Activated CD4-positive, alpha-beta memory T cell treated with anti-CD3 and anti-CD28 coated beads, Interleukin-2, amount 10 ng/mL, durations not matched to agents 7 days and 5 days (primary cell): Measurements from ENCODE around the gene HECTD3. TPM values are rescaled to one million over a fixed set of nuclear protein-coding genes. Genes with fewer than 3 reads are reported as not detected.

ENCODE experiments used
- CTCF ChIA-PET: fragments of 350-600 bp; sonication (Branson Sonifier 250); formaldehyde crosslinking; loops from one replicate; lab custom pipeline; 2021; ENCODE audit warnings: antibody characterized with exemption, inconsistent platforms; lab: Charles Lee
- POLR2A ChIA-PET: fragments of 350-600 bp; sonication (Branson Sonifier 250); formaldehyde crosslinking; loops from one replicate; lab custom pipeline; 2021; ENCODE audit warnings: antibody characterized with exemption; lab: Charles Lee
- DNase-seq: peaks from one replicate; pipeline ENCODE4 v3.0.0-alpha.2; 2020
- H3K27ac Mint-ChIP-seq: one replicate; pipeline ENCODE4 v1.8.0; 2021; ENCODE audit warnings: mild to moderate bottlenecking, mixed read lengths
- H3K27me3 Mint-ChIP-seq: one replicate; pipeline ENCODE4 v1.8.0; 2021; ENCODE audit warnings: mixed read lengths
- H3K36me3 Mint-ChIP-seq: one replicate; pipeline ENCODE4 v1.8.0; 2021; ENCODE audit warnings: low read depth, mixed read lengths
- H3K4me1 Mint-ChIP-seq: one replicate; pipeline ENCODE4 v1.8.0; 2021; ENCODE audit warnings: mixed read lengths
- H3K4me3 Mint-ChIP-seq: one replicate; pipeline ENCODE4 v1.8.0; 2021; ENCODE audit warnings: mild to moderate bottlenecking, mixed read lengths
- H3K9me3 Mint-ChIP-seq: one replicate; pipeline ENCODE4 v1.8.0; 2021; ENCODE audit warnings: mixed read lengths
- total RNA-seq, 2 experiments: library from RNA; stranded (reverse); gene quantifications; one replicate each; pipeline ENCODE4 v1.2.3, GENCODE V29; 2021

Gene HECTD3
- total RNA-seq, 2 experiments from 2014 or later, result 40.3 to 43.5 TPM

GRCh38 chr1:45011837-45012638 lies 914 bp upstream of the HECTD3 start, which contains the start of gene UROD:
Gene UROD, plus strand, starts transcription at chr1:45012254. Its CDS starts 12 bp downstream, at chr1:45012266.
- Mint-ChIP-seq H3K36me3 (peaks cover 25% of the 10 kb centered on the region), H3K9me3 (no peaks in the 10 kb centered on the region), H3K4me3 (peak within 1 kb of the TSS; percentile 81), H3K27me3 (no peaks in the 10 kb centered on the region), H3K4me1 (peaks cover 47% of the 10 kb centered on the region), H3K27ac (peak within 1 kb of the TSS; percentile 85)
- CTCF ChIA-PET, result interaction anchor here (0.8 to 12.8 kb wide), 19 partner anchors 21 to 488 kb away, joined by 3 to 331 read pairs (median 12); partner anchors contain the start of genes CCDC163, EIF2B3, MMACHC and MUTYH
- POLR2A ChIA-PET, result interaction anchor here (0.8 to 5.8 kb wide), 42 partner anchors 9 to 677 kb away, joined by 3 to 76 read pairs (median 4); partner anchors contain the start of genes AKR1A1, ARMH1, BTBD19 and DYNLT4
- DNase-seq, result peak; percentile 94

GRCh38 chr1:45009956-45010854 lies 919 bp downstream of the HECTD3 start:
- ChIA-PET POLR2A (interaction anchor here (0.6 to 5.8 kb wide), 34 partner anchors 10 to 574 kb away, joined by 3 to 76 read pairs (median 6); partner anchors contain the start of genes BEST4, BTBD19, DYNLT4 and EIF2B3), CTCF (interaction anchor here (0.7 to 12.8 kb wide), 17 partner anchors 8 to 490 kb away, joined by 3 to 331 read pairs (median 15); partner anchors contain the start of genes CCDC163, EIF2B3, MMACHC and MUTYH)
- Mint-ChIP-seq H3K9me3 (no peaks in the 10 kb centered on the region), H3K4me1 (peaks cover 47% of the 10 kb centered on the region), H3K36me3 (peaks cover 39% of the 10 kb centered on the region), H3K4me3 (peak overlapping the region; percentile 81), H3K27ac (peak overlapping the region; percentile 52), H3K27me3 (no peaks in the 10 kb centered on the region)
- peak; percentile 35 for DNase-seq

GRCh38 chr1:45009296-45009865 lies 1.7 kb downstream of the HECTD3 start:
- no peak for DNase-seq

GRCh38 chr1:45008516-45008915 lies 2.6 kb downstream of the HECTD3 start:
- ChIA-PET CTCF (no interaction called here), POLR2A (interaction anchor here (1.5 kb wide), 1 partner anchor 287 kb away, joined by 3 read pairs; no protein-coding TSS in a partner anchor)
- no peak overlapping the region for H3K4me3 Mint-ChIP-seq
- no peaks in the 10 kb centered on the region for H3K27me3 Mint-ChIP-seq
- DNase-seq, result no peak
- no peaks in the 10 kb centered on the region for H3K9me3 Mint-ChIP-seq
- no peak overlapping the region for H3K27ac Mint-ChIP-seq
- peaks cover 35% of the 10 kb centered on the region for H3K4me1 Mint-ChIP-seq
- H3K36me3 Mint-ChIP-seq, result peaks cover 43% of the 10 kb centered on the region

More at GRCh38 chr1:45009296-45009865, 1.7 kb downstream of the HECTD3 start:
- Mint-ChIP-seq H3K4me3 (peak overlapping the region; percentile 81), H3K36me3 (peaks cover 43% of the 10 kb centered on the region), H3K27ac (no peak overlapping the region), H3K9me3 (no peaks in the 10 kb centered on the region), H3K27me3 (no peaks in the 10 kb centered on the region), H3K4me1 (peaks cover 43% of the 10 kb centered on the region)
- ChIA-PET POLR2A (interaction anchor here (0.9 to 5.8 kb wide), 14 partner anchors 23 to 575 kb away, joined by 3 to 76 read pairs (median 31); partner anchors contain the start of genes EIF2B3, HPDL, MUTYH and NASP), CTCF (interaction anchor here (3.4 to 12.8 kb wide), 4 partner anchors 23 to 293 kb away, joined by 16 to 331 read pairs (median 22); partner anchors contain the start of genes EIF2B3 and PLK3)

GRCh38 chr1:45008076-45008475 lies 3.0 kb downstream of the HECTD3 start:
- CTCF ChIA-PET, result no interaction called here
- Mint-ChIP-seq H3K27me3 (no peaks in the 10 kb centered on the region), H3K4me3 (no peak overlapping the region), H3K27ac (no peak overlapping the region), H3K4me1 (peaks cover 30% of the 10 kb centered on the region), H3K9me3 (no peaks in the 10 kb centered on the region), H3K36me3 (peaks cover 47% of the 10 kb centered on the region)
- POLR2A ChIA-PET, result interaction anchor here (1.5 kb wide), 1 partner anchor 286 kb away, joined by 3 read pairs; no protein-coding TSS in a partner anchor
- no peak for DNase-seq

- POLR2A ChIA-PET, result no interaction called here
- CTCF ChIA-PET, result no interaction called here
- H3K4me3 Mint-ChIP-seq, result no peak overlapping the region
- no peak for DNase-seq
- no peaks in the 10 kb centered on the region for H3K9me3 Mint-ChIP-seq
- H3K27ac Mint-ChIP-seq, result no peak overlapping the region
- peaks cover 24% of the 10 kb centered on the region for H3K4me1 Mint-ChIP-seq
- H3K36me3 Mint-ChIP-seq, result peaks cover 54% of the 10 kb centered on the region
- H3K27me3 Mint-ChIP-seq, result no peaks in the 10 kb centered on the region
These were observed 3.8 kb downstream of the HECTD3 start for GRCh38 chr1:45007311-45007710.

GRCh38 chr1:45005761-45006160 lies 5.4 kb downstream of the HECTD3 start:
- Mint-ChIP-seq H3K27ac (no peak overlapping the region), H3K36me3 (peaks cover 60% of the 10 kb centered on the region)
- CTCF ChIA-PET, result interaction anchor here (1.8 kb wide), 1 partner anchor 13 kb away, joined by 6 read pairs; no protein-coding TSS in a partner anchor

GRCh38 chr1:45004281-45004920 lies 6.7 kb downstream of the HECTD3 start:
- ChIA-PET POLR2A (interaction anchor here (1.6 kb wide), 1 partner anchor 195 kb away, joined by 4 read pairs; no protein-coding TSS in a partner anchor), CTCF (interaction anchor here (1.8 kb wide), 1 partner anchor 14 kb away, joined by 6 read pairs; no protein-coding TSS in a partner anchor)
- no peak overlapping the region for H3K4me3 Mint-ChIP-seq
- no peak for DNase-seq
- H3K27ac Mint-ChIP-seq, result no peak overlapping the region
- H3K4me1 Mint-ChIP-seq, result peaks cover 12% of the 10 kb centered on the region
- H3K36me3 Mint-ChIP-seq, result peaks cover 61% of the 10 kb centered on the region
- H3K27me3 Mint-ChIP-seq, result no peaks in the 10 kb centered on the region
- no peaks in the 10 kb centered on the region for H3K9me3 Mint-ChIP-seq

More at GRCh38 chr1:45005761-45006160, 5.4 kb downstream of the HECTD3 start:
- no peaks in the 10 kb centered on the region for H3K9me3 Mint-ChIP-seq
- no peak for DNase-seq
- H3K4me3 Mint-ChIP-seq, result no peak overlapping the region
- peaks cover 19% of the 10 kb centered on the region for H3K4me1 Mint-ChIP-seq
- no peaks in the 10 kb centered on the region for H3K27me3 Mint-ChIP-seq
- POLR2A ChIA-PET, result no interaction called here

- peaks cover 9% of the 10 kb centered on the region for H3K4me1 Mint-ChIP-seq
- no peaks in the 10 kb centered on the region for H3K9me3 Mint-ChIP-seq
- no peak overlapping the region for H3K27ac Mint-ChIP-seq
- no peak for DNase-seq
- no peak overlapping the region for H3K4me3 Mint-ChIP-seq
- peaks cover 55% of the 10 kb centered on the region for H3K36me3 Mint-ChIP-seq
- no peaks in the 10 kb centered on the region for H3K27me3 Mint-ChIP-seq
- ChIA-PET POLR2A (interaction anchor here (1.6 kb wide), 1 partner anchor 195 kb away, joined by 4 read pairs; no protein-coding TSS in a partner anchor), CTCF (interaction anchor here (0.6 to 1.4 kb wide), 2 partner anchors 13 to 81 kb away, joined by 4 to 5 read pairs; no protein-coding TSS in a partner anchor)
These were observed 7.4 kb downstream of the HECTD3 start for GRCh38 chr1:45003741-45004140.

GRCh38 chr1:45002650-45003645 lies 8.2 kb downstream of the HECTD3 start:
- CTCF ChIA-PET, result interaction anchor here (0.6 to 1.4 kb wide), 3 partner anchors 12 to 82 kb away, joined by 3 to 5 read pairs (median 4); partner anchors contain the start of gene EIF2B3
- POLR2A ChIA-PET, result interaction anchor here (1.0 kb wide), 2 partner anchors 9 to 301 kb away, joined by 3 read pairs; partner anchors contain the start of gene UROD
- Mint-ChIP-seq H3K4me3 (no peak overlapping the region), H3K4me1 (peaks cover 9% of the 10 kb centered on the region), H3K27ac (no peak overlapping the region), H3K9me3 (no peaks in the 10 kb centered on the region), H3K27me3 (no peaks in the 10 kb centered on the region), H3K36me3 (peaks cover 49% of the 10 kb centered on the region)
- DNase-seq, result no peak
